HG03045 (cell line): ENCODE results near the gene PLCL2.

Source experiments
- ATAC-seq: cut with Tn5 transposase; IDR thresholded peaks from one replicate; pipeline ENCODE4 v1.9.1; 2021; ENCODE audit warnings: mild to moderate bottlenecking, moderate library complexity; ENCODE audit not compliant: unreplicated experiment

Gene PLCL2

DNA sequence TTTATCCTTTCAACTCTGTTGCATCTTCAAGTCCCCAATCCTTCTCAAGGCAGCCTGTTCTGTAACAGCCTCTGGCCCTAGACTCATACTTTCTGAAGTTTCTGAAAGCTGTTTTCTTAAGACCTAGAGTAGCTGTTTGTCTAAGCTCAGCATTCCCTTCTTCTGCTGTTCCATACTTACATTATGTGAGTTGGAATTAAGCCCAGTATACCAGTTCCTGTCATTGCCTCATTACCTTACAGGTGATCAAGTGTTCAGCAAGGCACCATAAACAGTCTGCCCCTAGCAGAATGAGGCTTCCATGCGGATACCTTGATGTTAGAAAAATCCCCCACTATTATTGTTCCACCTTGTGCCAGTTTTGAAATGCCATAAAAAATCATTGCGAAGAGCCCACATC, 180.6 kb downstream of the PLCL2 start:
- no peak for ATAC-seq

DNA sequence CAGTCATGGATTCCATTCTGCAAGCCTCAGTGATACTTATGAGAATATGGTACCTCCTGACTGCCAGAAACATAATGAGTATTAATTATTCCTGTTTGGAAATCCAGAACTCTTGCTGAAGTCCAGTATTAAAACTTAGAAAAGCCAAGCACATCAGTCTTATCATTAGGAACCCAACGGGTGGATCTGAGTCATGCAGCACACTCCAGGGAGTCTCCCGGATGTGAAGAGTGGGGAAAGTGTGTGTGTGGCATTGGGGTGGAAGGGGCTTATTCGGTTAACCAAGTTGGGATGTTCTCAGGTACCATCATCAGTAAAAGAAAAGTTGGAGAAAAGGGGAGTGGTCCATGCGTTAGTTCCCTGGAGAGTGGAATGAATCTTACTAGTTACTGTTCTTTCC, 181.1 kb downstream of the PLCL2 start:
- ATAC-seq = no peak

DNA sequence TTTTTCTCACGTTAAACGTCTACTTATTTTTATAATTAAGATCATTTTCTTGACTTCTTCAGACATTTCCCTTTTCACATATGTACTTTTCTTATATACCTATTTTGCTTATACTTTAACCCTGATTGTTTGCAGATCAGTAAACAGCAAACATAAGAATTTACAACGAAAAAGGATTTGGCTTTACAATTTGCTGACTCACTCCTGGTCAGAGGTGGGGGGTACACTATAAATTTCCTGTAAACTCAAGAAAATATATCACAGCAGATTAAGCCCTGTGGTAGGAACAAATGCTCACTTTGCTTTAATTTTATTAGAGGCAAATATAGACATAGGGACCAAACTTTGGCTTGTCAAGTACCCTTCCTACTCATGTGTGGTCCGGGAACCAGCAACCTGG, 185.0 kb downstream of the PLCL2 start:
- no peak for ATAC-seq

DNA sequence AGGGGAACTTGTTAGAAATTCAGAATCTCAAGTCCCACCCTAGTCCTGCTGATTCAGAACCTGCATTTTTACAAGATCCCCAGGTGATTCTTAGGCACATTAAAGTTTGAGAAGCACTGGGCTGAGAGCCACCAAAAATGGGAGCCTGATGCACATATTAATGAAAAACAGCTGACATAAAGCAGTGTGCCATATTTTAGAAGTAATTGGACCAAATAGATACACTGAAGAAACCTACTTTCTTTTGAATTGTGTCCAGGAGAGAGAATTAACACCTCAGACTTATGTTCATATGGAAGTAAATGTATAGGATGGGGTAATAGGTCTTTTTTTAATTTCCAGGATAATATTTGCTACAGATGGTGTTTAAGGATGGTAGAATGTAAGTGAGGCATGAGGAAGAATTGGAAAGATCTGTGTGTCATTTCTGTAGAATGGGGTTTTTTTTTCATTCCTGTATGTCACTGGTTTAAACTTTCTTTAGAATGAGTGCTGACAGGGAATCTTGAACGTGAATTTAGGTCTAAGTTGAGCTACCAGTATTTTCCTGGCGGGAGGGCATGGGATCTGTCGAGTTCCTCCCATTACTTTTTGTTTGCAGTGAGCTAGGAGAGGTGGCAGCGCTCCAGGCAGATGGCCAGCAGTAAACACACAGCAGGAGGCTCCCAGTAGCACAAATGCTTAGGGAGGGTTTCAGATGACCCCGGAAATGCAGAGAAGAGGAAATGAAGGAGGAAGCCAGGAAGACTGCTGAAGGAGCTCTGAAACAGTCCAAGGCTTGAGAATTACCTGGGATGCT, 185.6 kb downstream of the PLCL2 start:
- no peak for ATAC-seq

DNA sequence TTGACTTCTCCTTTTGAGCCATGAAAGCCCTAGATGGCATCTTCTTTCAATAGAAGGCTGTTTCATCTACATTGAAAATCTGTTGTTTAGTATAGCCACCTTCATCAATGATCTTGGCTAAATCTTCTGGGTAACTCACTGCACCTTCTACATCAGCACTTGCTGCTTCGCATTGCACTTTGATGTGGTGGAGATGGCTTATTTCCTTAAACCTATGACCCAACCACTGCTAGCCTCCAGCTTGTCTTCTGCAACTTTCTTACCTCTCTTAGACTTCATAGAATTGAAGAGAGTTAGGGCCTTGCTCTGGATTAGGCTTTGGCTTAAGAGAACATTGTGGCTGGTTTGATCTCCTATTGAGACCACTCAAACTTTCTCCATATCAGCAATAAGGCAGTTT, 189.8 kb downstream of the PLCL2 start:
- no peak for ATAC-seq

DNA sequence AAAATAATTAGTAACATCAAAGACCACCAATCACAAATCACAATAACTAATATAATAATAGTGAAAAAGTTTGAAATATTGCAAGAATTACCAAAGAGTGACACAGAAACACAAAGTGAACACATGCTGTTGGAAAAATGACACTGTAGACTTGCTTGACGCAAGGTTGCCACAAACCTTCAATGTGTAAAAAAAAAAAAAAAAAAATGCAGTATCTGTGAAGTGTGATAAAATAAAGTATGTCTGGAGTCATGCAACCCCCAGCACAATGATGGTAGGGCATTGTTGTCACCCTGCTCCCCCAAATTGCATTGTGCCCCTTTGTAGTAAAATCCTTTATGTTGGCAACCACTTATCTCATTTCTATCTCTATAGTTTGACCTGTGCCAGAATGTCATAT, 190.6 kb downstream of the PLCL2 start:
- no peak for ATAC-seq

DNA sequence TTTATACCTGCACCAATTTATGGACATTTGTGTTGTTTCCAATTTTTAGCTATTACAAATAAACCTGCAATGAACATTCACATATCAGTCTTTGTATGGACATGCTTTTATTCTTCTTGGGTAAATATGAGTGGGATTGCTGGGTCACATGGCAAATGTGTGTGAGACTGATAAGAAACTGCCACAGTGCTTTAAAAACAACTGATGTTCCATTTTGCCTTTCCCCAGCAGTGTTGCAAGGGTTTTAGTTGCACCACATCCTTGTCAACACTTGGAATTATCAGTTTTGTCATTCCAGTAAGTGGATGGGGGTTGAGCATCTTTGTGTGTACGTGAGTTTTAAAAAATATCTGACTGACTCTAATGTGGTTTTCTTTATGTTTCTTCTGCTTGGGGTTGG, 191.2 kb downstream of the PLCL2 start:
- no peak for ATAC-seq

DNA sequence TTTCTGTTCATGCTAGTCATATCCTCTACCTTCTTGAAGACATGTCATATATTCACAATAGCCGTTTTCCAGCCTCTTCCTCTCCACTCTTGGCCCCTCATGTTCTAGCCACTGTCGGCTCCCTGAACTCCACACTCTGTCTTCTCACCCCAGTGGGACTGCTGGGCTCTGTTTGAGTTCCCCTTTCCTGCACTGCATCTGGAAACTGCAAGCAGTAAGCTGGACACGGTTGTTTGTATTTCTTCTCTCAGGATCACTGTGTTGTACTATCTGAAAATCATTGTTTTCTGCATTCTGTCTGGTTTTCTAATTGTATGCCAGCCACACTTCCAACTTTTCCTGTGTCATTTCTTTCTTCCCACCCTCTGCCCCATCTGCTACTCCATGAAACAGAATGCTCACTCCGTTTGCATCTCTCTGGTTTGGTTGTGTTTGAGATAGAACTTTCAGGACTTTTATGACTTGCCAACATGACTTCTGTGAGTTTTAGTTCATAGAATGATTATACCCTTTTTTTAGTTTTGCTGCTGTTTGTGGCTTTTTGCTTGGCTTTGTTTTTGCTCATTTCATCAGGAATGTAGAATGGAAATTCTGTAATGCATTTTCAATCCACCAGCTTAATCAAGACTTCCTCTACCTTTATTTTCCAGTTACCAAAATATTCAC, 192.3 kb downstream of the PLCL2 start:
- no peak for ATAC-seq

DNA sequence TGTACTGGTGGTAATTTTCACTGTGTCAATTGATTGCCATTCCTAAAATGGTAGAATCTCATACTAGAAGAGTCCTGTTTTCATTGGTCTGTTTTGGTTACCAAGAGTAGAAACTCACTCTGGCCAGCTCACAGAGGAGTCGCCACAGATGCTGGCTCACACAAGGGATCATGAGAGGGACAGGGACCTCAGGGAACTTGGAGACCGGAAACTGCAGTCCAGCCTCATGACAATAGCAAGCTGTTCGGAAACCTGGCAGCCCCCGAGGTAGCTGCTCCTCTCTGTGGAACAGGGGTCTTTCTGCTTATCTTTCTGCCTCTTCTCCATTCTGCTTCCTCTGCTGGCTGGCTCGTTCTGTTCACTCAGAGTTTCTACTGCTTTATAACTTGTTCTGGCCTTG, 192.9 kb downstream of the PLCL2 start:
- no peak for ATAC-seq

DNA sequence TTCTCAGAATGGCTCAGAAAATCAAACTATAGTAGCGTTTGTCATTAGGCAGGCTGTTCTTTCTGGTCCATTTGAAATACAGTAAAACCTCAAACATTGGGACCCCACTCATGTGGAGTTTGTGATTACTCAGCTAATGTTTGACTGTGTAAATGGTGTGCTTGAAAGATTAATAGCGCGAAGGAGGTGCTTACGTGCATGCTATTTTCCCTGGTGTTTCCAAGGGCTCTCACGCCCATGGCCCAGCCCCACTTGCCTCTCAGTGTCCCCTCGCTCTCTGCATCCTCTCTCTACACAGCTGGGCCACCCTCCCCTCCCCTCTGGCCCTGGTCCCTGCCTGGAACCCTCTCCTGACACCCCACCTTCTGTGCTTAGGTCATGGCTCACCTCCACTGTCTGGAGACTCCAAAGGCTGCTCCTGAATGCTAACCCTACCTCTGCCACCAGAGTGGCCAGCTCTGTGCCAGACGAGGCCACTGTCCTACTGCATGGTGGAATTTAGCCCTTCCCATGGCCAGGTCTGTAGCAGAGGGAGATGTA, 194.2 kb downstream of the PLCL2 start:
- ATAC-seq = no peak

DNA sequence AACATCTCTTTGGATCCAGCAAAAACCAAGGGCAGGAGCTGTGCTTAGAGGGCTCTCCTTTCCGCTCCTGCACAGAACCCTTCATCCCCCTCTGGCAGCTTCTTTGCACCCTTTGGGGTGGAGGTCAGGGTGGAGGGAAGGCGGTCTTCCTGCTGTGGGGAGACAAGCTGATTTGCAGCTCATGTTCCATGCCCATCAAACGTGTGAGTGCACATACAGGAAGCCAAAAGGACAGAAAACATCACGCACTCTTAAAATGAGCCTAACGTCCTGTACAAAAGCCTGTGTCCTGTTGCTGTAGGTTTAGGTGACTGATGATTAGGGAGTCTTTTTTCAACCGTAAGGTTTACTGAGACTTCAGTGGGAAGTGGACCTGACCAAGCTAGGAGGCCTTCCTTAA, 195.2 kb downstream of the PLCL2 start:
- no peak for ATAC-seq

DNA sequence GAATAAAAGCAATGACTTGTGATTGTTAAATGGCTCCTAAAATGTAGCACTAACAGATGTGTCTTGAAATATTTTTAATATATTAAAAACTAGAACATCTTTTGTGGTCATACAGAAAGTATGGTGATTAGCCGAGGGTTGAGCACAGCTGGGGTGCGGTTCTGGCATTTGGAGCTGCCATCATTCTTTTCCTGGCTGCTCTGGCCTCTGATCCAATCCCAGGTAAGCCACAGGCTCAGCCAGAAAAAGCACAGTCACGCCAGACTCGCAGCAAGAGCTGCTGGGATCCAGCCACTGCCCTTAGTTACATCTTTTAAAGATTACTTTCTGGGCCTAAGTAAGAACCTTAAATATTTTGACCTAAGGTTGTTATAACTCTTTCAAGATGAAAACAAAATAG, 196.8 kb downstream of the PLCL2 start:
- ATAC-seq = no peak

DNA sequence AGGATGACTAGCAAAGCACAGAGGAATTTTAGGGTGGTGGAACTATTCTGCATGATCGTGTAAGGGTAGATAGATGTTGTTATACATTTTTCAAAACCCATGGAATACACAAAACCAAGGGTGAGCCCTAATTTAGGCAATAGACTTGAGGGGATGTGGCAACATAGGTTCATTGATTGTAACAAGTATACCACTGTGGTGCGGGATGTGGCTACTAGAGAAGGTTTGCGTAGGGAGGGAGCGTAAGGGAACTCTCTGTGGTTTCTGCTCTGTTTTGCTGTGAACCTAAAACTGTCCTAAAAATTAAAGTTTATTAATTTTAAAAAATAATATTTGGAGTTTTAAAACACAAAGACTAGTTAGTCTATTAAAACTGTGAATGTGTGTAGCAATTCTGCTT, 202.8 kb downstream of the PLCL2 start:
- ATAC-seq = no peak

DNA sequence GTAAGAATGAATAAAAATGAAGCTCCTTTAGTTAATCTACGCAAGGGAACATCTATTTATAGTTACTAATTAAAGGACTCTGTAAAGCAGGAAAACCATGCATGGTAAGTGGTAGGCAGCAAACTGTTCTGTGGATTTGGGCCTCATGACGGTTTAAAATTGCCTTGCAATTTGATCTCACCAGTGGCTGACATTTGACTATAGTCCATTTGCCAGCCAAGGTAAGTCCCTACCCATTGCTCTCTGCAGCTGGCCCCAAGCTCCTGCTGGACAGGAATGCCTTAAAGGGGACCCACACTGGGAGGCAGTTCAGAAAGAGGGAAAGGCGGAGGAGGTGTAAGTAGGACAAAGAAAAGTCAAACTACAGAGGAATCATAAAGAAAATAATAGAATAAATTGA, 203.3 kb downstream of the PLCL2 start:
- no peak for ATAC-seq

DNA sequence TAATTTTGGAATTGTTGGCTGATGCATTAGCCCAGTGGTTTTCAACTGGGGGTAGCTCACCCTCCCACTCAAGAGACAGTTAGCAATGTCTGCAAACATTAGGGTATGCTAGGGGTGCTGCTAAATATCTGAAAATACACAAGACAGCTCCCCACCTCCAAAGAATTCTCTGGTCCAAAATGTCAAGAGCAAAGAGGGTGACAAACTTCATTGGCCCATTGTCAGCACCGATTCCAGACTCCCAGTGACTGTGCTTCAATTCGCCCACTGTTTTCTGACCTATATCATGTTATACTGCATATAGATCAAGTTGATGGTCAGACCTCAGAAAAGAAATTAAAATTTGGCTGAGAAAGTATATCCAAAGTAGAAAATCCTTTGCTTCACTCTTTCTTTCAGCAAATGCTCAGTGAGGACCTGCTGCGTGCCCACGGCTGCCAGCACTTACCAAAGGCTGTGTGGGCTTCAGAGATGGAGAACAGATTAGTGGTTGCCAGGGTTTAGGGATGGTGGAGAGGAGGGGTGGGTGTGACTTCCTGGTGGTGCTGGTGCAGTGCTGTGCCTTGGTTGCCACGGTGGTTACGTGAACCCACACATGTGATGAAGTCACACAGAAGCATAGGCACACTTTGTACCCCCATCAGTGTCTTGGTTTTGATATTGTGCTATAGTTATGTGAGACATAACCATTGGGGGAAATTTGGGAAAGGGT, 204.0 kb downstream of the PLCL2 start:
- ATAC-seq = no peak

DNA sequence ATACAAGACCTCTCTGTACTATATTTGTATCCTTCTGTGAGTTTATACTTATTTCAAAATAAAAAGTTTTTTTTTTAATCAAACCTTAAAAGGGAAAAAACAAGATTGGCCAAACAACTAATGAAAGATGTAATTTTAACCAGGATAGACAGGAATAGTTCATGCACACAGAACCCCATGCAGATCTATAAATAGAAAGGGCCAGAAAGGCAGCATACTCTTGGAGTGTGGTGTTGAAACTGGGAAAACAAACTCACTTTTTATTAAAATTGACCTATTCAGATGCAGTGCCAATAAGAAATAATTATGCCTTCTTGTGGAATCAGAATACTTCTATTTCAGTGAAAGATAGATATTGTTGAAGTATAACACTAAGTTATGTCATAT, 204.6 kb downstream of the PLCL2 start:
- ATAC-seq = no peak

DNA sequence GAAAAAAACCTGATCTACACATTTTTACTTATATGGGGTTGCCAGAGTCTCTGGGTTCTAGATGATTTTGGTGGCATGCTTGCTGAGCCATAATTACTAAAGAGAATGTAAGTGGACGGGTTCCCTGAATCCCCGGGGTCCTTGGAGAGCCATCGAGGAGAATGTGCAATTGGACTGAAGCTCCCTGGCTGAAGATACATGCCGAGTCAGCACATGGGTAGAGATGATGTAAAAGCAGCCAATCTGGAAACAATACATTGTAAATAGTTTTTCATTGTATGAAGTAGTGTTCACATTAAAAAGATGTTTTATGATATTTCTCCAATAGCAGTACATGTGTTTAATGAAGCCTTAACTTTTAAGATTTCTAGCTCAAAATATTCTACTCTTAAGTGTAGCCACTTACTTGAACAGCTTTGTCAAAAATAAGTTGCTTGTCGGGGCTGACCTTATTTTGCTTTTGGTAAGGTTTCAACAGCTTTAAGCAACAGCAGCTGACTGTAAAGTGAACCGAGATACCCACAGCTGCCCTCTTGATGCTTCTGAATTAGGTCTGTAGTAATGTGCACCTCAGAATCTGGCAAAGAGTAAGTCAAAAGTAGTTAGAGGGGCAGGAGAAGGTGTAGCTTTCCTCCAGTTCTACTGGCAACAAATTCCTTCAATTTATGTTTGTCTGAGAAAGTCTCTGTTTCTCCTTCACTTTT, 205.7 kb downstream of the PLCL2 start:
- no peak for ATAC-seq

DNA sequence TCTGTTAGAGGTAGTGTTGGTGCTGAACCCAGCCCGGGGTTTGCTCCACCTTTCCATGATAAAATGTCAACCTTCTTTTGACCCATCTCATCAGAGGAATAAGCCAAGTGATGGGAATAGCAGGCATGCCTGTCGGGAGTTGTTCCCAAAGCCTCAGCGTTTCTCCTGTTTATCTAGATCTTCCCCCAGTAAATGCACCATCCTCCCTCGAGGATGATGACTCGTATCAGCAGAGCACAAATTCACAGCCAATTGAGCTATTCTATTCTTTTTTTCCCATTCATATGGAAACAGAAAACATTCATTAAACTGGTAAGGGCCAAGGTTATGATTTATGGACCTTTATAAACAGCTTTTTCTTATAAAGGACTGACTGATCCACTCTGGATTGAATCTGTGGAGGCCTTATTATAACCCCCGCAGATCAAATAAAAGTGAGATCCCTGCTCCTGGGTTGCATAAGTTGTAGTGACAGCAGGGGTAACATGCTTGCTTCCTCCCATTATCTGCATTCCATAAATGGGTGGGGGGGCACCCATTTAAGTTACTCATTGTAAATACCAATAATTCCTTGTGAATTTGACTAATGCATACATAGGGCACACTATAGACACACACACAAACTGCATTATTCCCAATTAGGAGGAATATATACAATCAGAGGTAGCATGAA, 207.3 kb downstream of the PLCL2 start:
- no peak for ATAC-seq

DNA sequence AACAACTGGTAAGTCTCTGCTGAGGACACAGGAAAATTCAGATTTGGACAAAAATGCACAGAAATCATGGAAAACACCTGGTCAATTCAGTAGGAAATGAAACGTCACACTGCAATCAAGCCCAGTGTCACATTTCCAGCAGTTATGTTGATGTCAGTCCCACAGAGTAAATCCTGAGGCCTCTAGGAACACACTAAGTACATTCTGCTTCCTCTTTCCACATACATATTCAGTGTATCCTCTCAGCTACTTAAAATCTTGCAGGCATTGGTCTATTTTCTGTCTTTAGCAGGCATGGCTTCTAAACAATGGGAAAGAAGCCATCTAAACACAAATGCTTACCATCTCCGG, 207.8 kb downstream of the PLCL2 start:
- no peak for ATAC-seq

DNA sequence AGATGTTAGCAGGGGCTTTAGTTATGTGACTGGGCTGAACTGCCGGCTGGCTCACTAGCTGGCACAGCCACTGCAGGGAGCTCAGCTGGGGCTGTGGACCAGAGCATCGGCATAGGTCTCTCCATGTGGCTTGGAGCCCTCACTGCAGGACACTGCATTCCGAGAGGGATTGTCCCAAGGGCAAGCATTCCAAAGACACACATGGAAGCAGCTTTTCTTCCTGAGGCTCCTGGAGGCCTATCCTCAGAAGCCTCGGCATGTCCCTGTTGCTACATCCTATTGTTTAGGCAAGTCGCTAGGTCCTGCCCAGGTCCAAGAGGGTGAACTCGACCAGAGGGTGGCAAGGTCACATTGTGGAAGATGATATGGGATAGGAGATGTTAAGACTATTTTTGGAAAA, 209.8 kb downstream of the PLCL2 start:
- ATAC-seq = no peak

DNA sequence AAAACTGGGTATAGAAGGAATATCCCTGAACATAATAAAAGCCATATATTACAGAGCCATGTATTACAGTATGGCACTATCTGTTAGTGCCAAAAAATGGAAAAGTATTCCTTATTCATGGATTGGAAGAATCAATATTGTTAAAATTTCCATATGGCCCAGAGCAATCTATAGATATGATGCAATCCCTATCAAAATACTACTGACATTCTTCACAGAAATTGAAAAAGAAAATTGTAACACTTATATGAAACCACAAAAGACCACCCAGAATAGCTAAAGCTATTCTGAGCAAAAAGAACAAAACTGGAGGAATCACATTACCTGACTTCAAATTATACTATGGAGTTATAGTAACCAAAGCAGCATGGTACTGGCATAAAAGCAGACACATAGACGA, 218.8 kb downstream of the PLCL2 start:
- ATAC-seq = no peak
